BLaER1 (cell line): ENCODE data around the gene PLEKHO1.
A peak's percentile ranks its signal among the peaks of the same experiment; 100 is the strongest.

Source experiments
- H3K27ac ChIP-seq: shearing (Covaris generic); formaldehyde crosslinking; 2 replicates; pipeline ENCODE4 v1.8.1; 2022
- H3K27me3 ChIP-seq: shearing (Covaris generic); formaldehyde crosslinking; 2 replicates; pipeline ENCODE4 v1.8.1; 2022
- H3K36me3 ChIP-seq: shearing (Covaris generic); formaldehyde crosslinking; 2 replicates; pipeline ENCODE4 v1.8.1; 2022
- H3K4me1 ChIP-seq: shearing (Covaris generic); formaldehyde crosslinking; 2 replicates; pipeline ENCODE4 v1.8.1; 2022
- H3K4me2 ChIP-seq: shearing (Covaris generic); formaldehyde crosslinking; 2 replicates; pipeline ENCODE4 v1.8.1; 2022
- H3K4me3 ChIP-seq: shearing (Covaris generic); formaldehyde crosslinking; 2 replicates; pipeline ENCODE4 v1.8.1; 2022
- H3K9ac ChIP-seq: shearing (Covaris generic); formaldehyde crosslinking; 2 replicates; pipeline ENCODE4 v1.8.1; 2022
- H3K9me3 ChIP-seq: shearing (Covaris generic); formaldehyde crosslinking; 2 replicates; pipeline ENCODE4 v1.8.1; 2022
- H4K20me1 ChIP-seq: shearing (Covaris generic); formaldehyde crosslinking; 2 replicates; pipeline ENCODE4 v1.8.1; 2022
- Cebpa-rat ChIP-seq: shearing (Covaris generic); IDR thresholded peaks from 2 replicates; pipeline ENCODE4 v1.8.1; 2022

The PLEKHO1 gene

DNA sequence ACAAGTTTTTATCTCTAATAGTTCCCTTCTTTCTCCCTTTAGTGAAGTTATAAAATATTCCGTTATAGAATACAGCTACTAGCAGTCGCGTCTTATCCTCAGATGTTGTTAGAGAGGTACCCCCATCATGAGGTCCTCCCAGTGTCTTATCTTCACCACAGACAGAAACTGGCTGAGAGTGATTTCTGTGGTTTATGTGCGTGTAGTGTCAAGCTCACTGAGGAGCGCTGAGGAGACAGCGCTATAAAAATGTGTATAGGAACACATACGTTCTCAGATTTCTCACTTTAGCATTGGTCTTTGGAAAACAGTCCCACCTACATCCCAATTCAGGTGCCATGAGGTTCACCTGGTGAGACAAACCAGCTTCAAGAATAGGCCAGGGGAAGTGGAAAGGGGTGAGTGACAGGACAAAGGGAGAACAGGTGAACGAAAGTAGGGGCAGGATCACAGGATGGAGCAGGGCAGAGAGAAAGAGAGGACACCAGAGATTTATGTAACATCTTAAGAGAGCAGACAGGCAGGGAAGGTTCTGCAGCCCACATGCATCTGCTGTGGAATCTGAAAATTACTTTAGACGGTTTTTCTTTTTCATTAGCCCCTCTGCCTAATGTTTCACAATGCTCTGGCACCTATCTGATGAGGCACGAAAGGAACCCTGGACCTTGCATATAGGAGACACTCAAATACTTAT, 2.7 kb upstream of the PLEKHO1 start:
- H3K36me3 ChIP-seq: peaks cover 4% of the 10 kb centered on the region
- peak overlapping the region; percentile 31 for H3K4me2 ChIP-seq
- H3K4me3 ChIP-seq: no peak overlapping the region
- H4K20me1 ChIP-seq: peaks cover 4% of the 10 kb centered on the region
- no peak overlapping the region for H3K27ac ChIP-seq
- no peak for TF ChIP-seq Cebpa-rat
- no peaks in the 10 kb centered on the region for H3K27me3 ChIP-seq
- H3K4me1 ChIP-seq: peaks cover 51% of the 10 kb centered on the region
- H3K9ac ChIP-seq: no peak overlapping the region
- H3K9me3 ChIP-seq: no peaks in the 10 kb centered on the region

DNA sequence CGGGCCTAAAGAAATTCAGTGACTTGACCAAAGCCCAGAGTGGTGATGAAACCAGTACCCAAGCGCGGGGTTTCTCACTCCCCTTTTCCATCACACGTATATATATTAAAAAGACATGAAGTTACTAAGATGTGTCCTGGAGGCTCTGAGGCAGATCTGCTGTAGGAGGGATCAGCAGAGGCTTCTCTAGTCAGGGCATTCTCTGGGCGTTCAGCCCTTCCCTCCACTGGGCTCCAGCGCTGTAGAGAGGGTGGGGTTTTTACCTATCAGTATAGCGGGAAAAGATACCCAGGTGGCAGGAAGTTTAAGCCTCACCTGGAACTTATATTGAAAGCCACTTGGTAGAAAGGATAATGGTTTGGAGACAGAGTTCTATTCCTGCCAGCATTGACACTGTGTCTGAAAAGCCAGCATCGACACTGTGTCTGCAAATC, 862 bp upstream of the PLEKHO1 start:
- H3K9me3 ChIP-seq: no peaks in the 10 kb centered on the region
- peaks cover 23% of the 10 kb centered on the region for H4K20me1 ChIP-seq
- peak overlapping the region; percentile 91 for H3K4me2 ChIP-seq
- no peaks in the 10 kb centered on the region for H3K27me3 ChIP-seq
- H3K4me1 ChIP-seq: peaks cover 68% of the 10 kb centered on the region
- H3K27ac ChIP-seq: peak overlapping the region; percentile 99
- peak overlapping the region; percentile 99 for H3K9ac ChIP-seq
- peaks cover 23% of the 10 kb centered on the region for H3K36me3 ChIP-seq
- peak overlapping the region; percentile 97 for H3K4me3 ChIP-seq
- no peak for TF ChIP-seq Cebpa-rat

DNA sequence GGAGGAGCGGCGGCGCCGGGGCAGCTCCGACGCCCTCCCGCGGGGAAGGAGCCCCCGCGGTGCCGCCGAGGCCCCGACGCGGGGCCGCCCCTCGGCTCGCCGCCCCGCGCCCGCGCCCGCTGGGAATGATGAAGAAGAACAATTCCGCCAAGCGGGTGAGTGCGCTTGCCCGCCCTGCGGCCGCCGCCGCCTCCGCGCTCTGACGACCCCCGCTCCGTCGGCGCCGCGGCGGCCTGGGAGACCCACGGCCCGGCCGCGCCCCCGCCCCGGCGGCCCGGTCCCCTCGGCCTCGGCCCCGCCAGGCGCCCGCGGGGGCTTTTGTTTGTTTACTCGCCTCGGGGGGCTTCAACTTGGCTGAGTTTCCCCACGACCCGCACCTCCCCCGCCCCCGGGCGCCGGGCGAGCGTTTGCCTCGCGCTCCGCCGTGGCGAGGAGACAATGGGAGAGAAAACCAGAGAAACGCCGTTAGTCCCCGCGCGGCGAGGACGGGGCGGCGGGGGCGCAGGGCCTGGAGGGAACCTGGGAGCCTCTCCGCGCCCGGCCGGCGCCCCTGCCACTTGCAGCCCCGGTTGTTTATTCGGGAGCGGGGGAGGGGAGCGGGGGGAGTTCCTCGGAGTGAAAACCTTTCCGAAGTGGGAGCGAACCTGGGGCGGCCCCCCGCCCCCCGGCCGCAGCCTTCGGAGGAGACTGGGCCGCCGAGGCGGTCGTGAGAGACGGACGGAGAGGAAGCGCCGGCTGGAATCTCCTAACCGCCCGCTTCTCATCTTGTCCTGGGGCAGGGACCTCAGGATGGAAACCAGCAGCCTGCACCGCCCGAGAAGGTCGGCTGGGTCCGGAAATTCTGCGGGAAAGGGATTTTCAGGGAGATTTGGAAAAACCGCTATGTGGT, 661 bp downstream of the PLEKHO1 start:
- H3K4me3 ChIP-seq: peak overlapping the region; percentile 97

DNA sequence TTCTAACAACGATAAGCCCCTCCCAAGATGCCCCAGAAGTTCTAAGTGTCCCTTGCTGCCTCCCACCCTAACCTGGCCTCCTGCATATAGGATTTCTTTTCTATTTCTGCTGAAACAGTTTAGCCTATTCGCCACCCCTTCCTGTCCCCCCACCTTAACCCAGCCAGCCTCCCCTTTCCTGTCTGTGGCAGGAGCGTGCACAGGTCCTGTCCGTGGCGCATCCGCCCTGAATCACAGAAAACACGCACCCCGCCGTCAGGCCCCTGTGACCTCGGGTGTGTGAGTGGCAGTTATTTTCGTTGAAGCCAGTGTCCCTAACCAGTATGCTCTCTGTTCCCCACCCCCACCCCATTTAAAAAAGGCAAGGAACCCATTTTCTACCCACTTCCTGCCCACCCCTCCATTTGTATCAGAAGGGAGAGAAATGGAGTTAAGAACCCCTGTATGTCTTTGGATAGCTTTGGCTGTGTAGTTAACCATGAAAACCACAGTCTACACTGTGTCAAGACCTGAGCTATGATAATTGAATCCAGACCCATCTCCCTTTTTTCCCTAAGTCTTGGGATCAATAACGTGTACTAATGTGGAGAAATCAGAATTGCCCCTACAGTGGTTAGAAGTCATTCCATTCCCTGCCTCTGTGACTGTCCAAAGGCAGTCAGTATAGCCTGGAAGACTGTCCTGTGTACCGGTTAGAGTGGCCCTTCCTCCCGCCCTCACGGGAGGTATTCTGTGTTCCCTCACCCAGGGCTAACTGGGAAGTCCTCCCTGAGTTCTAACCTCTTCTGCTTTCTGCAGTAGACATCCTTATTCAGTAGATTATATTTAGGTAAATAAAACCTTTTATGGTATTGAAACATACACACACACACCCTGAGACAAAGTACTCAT, 1.8 kb downstream of the PLEKHO1 start:
- H3K36me3 ChIP-seq: peaks cover 50% of the 10 kb centered on the region

More for the DNA sequence above, 661 bp downstream of the PLEKHO1 start:
- peaks cover 38% of the 10 kb centered on the region for H4K20me1 ChIP-seq
- peaks cover 38% of the 10 kb centered on the region for H3K36me3 ChIP-seq
- no peaks in the 10 kb centered on the region for H3K9me3 ChIP-seq
- H3K27me3 ChIP-seq: no peaks in the 10 kb centered on the region
- H3K4me2 ChIP-seq: peak overlapping the region; percentile 91
- peak overlapping the region; percentile 99 for H3K9ac ChIP-seq
- H3K27ac ChIP-seq: peak overlapping the region; percentile 99
- H3K4me1 ChIP-seq: peaks cover 68% of the 10 kb centered on the region
- no peak for TF ChIP-seq Cebpa-rat

DNA sequence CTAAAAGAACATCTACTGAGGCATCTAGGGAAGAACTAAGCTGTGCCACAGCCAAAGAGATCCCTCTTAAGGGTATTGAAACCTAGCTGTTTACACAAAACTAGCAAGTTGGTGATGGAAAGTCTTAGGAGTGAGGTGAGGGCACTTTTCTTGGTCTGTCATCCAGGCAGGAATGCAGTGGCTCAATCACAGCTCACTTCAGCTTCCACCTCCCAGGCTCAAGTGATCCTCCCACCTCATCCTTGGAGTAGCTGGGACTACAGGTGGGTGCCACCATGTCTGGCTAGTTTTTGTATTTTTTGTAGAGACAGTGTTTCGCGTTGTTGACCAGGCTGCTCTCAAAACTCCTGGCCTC, 2.4 kb downstream of the PLEKHO1 start:
- H3K4me1 ChIP-seq: peaks cover 78% of the 10 kb centered on the region
- H3K27ac ChIP-seq: peak overlapping the region; percentile 99
- peak overlapping the region; percentile 91 for H3K4me2 ChIP-seq
- H3K27me3 ChIP-seq: no peaks in the 10 kb centered on the region
- TF ChIP-seq Cebpa-rat: no peak
- H3K4me3 ChIP-seq: peak overlapping the region; percentile 97
- H3K9me3 ChIP-seq: no peaks in the 10 kb centered on the region
- H3K9ac ChIP-seq: peak overlapping the region; percentile 99
- H3K36me3 ChIP-seq: peaks cover 56% of the 10 kb centered on the region
- H4K20me1 ChIP-seq: peaks cover 56% of the 10 kb centered on the region

More for the DNA sequence above, 1.8 kb downstream of the PLEKHO1 start:
- H3K4me2 ChIP-seq: peak overlapping the region; percentile 91
- peak overlapping the region; percentile 97 for H3K4me3 ChIP-seq
- no peaks in the 10 kb centered on the region for H3K27me3 ChIP-seq
- peaks cover 50% of the 10 kb centered on the region for H4K20me1 ChIP-seq
- peak overlapping the region; percentile 99 for H3K9ac ChIP-seq
- no peaks in the 10 kb centered on the region for H3K9me3 ChIP-seq
- TF ChIP-seq Cebpa-rat: no peak
- H3K27ac ChIP-seq: peak overlapping the region; percentile 99
- H3K4me1 ChIP-seq: peaks cover 78% of the 10 kb centered on the region

DNA sequence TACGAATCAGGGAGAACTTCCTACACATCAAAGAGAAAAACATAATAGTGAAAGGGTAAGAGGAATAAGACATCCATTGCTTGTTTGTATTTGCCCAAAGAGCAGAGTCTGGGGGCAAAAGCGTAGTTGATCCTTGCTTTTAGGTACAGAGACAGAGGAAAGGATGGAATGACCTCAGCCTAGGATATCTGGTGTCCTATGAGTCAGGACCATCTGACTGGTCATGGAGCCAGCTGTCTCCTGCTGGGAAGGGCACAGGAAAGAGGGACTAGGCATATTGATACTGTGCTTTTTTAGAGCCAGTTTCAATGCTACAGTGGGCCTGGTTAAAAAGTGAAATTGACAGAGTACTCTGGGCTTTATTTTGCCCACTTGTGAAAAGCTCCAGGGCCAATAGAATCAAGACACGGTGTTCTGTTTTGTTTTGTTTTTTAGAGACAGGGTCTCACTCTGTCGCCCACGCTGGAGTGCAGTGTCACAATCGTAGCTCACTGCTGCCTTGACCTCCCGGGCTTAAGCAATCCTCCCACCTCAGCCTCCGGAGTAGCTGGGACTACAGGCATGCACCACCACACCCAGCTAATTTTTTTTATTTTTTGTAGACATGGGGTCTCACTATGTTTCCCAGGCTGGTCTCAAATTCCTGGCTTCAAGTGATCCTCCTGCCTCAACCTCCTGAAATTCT, 3.2 kb downstream of the PLEKHO1 start:
- H4K20me1 ChIP-seq: peaks cover 64% of the 10 kb centered on the region
- peak overlapping the region; percentile 31; the same call in 1 of the 2 replicates for H3K27ac ChIP-seq
- peaks cover 63% of the 10 kb centered on the region for H3K36me3 ChIP-seq
- H3K4me3 ChIP-seq: no peak overlapping the region
- H3K9me3 ChIP-seq: no peaks in the 10 kb centered on the region
- H3K4me1 ChIP-seq: peaks cover 78% of the 10 kb centered on the region
- TF ChIP-seq Cebpa-rat: no peak
- H3K4me2 ChIP-seq: peak overlapping the region; percentile 91
- H3K27me3 ChIP-seq: no peaks in the 10 kb centered on the region
- no peak overlapping the region; the same call in 1 of the 2 replicates for H3K9ac ChIP-seq

DNA sequence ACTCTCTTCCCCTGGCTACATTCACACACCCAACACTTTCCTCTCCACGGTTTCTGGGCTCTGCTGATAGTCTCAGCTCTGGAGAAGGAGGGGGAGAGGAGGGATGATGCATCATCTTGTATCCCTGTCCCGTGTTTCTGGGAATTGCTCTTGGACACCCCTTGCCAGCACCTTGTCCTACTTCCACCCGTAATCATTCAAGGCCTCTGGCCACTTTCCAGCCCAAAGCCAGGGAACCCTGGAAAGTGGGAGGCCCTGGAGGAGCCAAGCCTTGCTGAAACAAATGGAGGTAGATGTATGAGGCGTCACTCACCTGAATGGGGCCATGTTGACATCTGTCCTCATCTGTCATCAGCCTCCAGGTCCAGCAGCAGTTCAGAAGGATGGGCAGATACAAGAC, 4.4 kb downstream of the PLEKHO1 start:
- Histone ChIP-seq H3K4me3 (no peak overlapping the region), H3K4me1 (peaks cover 78% of the 10 kb centered on the region), H4K20me1 (peaks cover 76% of the 10 kb centered on the region), H3K27me3 (no peaks in the 10 kb centered on the region), H3K9me3 (no peaks in the 10 kb centered on the region), H3K9ac (no peak overlapping the region), H3K36me3 (peaks cover 76% of the 10 kb centered on the region), H3K4me2 (peak overlapping the region; percentile 91), H3K27ac (peak overlapping the region; percentile 8; the same call in 1 of the 2 replicates)
- TF ChIP-seq Cebpa-rat: no peak

DNA sequence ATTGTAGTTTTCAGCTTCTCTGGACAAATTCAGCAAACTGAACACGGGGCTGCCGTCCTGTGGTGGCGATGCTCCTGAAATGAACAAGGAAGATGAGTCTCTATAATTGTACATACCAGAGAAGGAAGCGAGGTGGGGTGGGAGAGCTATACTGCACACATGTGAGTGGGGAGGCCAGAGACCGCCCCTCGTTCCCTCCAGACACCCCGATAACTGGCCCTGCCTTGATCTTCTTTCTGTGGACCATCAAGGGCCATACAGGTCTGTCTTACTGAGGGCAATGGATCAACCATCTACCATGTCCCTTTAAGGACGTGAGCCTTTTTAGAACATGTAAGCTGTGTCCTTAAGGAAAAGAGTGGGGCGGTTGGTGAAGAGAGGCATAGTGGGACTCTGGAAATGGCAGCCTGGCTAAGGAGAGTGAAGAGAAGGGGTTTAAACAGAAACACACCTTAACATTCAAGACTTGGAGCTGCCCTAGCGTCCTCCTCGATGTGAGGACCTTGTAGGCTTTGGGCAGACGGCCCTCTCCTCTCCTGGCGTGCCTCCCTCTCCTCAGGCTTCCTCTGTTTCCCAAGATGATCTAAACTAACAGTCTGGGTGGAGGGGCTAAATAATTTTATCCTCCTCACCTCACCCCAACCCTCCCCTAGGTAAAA, 5.8 kb downstream of the PLEKHO1 start:
- Histone ChIP-seq H3K4me2 (peak overlapping the region; percentile 91), H3K27me3 (no peaks in the 10 kb centered on the region), H3K27ac (peak overlapping the region; percentile 3; the same call in 1 of the 2 replicates), H3K9ac (no peak overlapping the region), H3K9me3 (no peaks in the 10 kb centered on the region), H3K36me3 (peaks cover 84% of the 10 kb centered on the region), H3K4me1 (peaks cover 90% of the 10 kb centered on the region), H3K4me3 (no peak overlapping the region), H4K20me1 (peaks cover 84% of the 10 kb centered on the region)
- TF ChIP-seq Cebpa-rat: no peak
